B cell (primary cell): ENCODE data around the gene SLC33A1. TPM values are rescaled to one million over a fixed set of nuclear protein-coding genes. Genes with fewer than 3 reads are reported as not detected.
A peak's percentile ranks its signal among the peaks of the same experiment; 100 is the strongest.

ENCODE experiments used
- ATAC-seq: fragments of 200-7000 bp; cut with Tn5 transposase; one replicate; pipeline ENCODE4 v1.10.0; 2021; ENCODE audit warnings: low read depth, mild to moderate bottlenecking, moderate number of reproducible peaks, moderate library complexity
- CTCF ChIA-PET: fragments of 350-600 bp; sonication (Branson Sonifier 250); formaldehyde crosslinking; loops from one replicate; lab custom pipeline; 2021; ENCODE audit warnings: antibody characterized with exemption, inconsistent platforms; lab: Charles Lee
- POLR2A ChIA-PET: fragments of 350-600 bp; sonication (Branson Sonifier 250); formaldehyde crosslinking; loops from one replicate; lab custom pipeline; 2021; ENCODE audit warnings: antibody characterized with exemption; lab: Charles Lee
- DNase-seq: peaks from one replicate; pipeline ENCODE4 v3.0.0; 2013
- H2AFZ ChIP-seq: 2 replicates; pipeline ENCODE4 v1.6.1; 2012; ENCODE audit warnings: mild to moderate bottlenecking, low read depth, low read length; ENCODE audit not compliant: insufficient read depth, poor library complexity, severe bottlenecking
- H3K27ac ChIP-seq, 2 donors: 1 replicate in 1 of 2; 2 replicates in 1 of 2; pipeline ENCODE4 v1.5.1; 2012 to 2013; ENCODE audit warnings: low read length in 2 of 2, mild to moderate bottlenecking in 2 of 2, moderate library complexity in 1 of 2
- H3K27me3 ChIP-seq, 4 experiments: fragments of 200-600 bp in 1 of 4; sonication (generic) in 1 of 4; replicated peaks in 1 of 4; 1 replicate in 2 of 4; 2 replicates in 2 of 4; pipeline versions ENCODE4 v1.6.1 to v1.7.0; 2013 to 2016; ENCODE audit warnings: low read length in 3 of 4, mild to moderate bottlenecking in 2 of 4, mixed read lengths in 1 of 4, moderate library complexity in 1 of 4; ENCODE audit not compliant: insufficient read depth in 4 of 4, control insufficient read depth in 3 of 4; ENCODE audit errors: control extremely low read depth in 1 of 4
- H3K36me3 ChIP-seq, 2 experiments: replicated peaks in 1 of 2; 1 replicate in 1 of 2; 2 replicates in 1 of 2; pipeline versions ENCODE4 v1.6.1 to v1.7.1; 2013; ENCODE audit warnings: low read length in 1 of 2; ENCODE audit not compliant: insufficient read depth in 2 of 2, control insufficient read depth in 1 of 2; ENCODE audit errors: control extremely low read depth in 1 of 2, extremely low read depth in 1 of 2
- H3K4me1 ChIP-seq, 2 donors: fragments of 200-600 bp in 1 of 2; sonication (generic) in 1 of 2; 1 replicate in 1 of 2; 2 replicates in 1 of 2; pipeline versions ENCODE4 v1.5.1 to v1.6.1; 2013 to 2017; ENCODE audit warnings: low read length in 2 of 2; ENCODE audit not compliant: control insufficient read depth in 2 of 2, insufficient read depth in 2 of 2
- H3K4me2 ChIP-seq: replicated peaks from 2 replicates; pipeline ENCODE3; 2012; ENCODE audit warnings: mild to moderate bottlenecking, low read depth, low read length; ENCODE audit not compliant: poor library complexity, severe bottlenecking
- H3K4me3 ChIP-seq, 5 experiments: fragments of 200-600 bp in 1 of 5; sonication (generic) in 1 of 5; 1 replicate in 3 of 5; 2 replicates in 2 of 5; pipeline versions ENCODE4 v1.5.1 to v1.7.0; 2011 to 2016; ENCODE audit warnings: low read length in 4 of 5, mild to moderate bottlenecking in 4 of 5, low read depth in 2 of 5, control low read depth in 1 of 5, moderate library complexity in 1 of 5; ENCODE audit not compliant: insufficient read depth in 1 of 5; ENCODE audit errors: control extremely low read depth in 1 of 5, extremely low read depth in 1 of 5
- H3K79me2 ChIP-seq: fragments of 200-600 bp; sonication (generic); one replicate; pipeline ENCODE4 v1.6.0; 2016; ENCODE audit warnings: low read length; ENCODE audit not compliant: control insufficient read depth, insufficient read depth
- H3K9ac ChIP-seq: fragments of 200-600 bp; sonication (generic); 2 replicates; pipeline ENCODE4 v1.6.1; 2017; ENCODE audit warnings: mild to moderate bottlenecking, low read length, moderate library complexity
- H3K9me3 ChIP-seq, 3 donors: one replicate each; pipeline versions ENCODE4 v1.6.1 to v1.7.1; 2013; ENCODE audit warnings: low read length in 2 of 3; ENCODE audit not compliant: control insufficient read depth in 2 of 3, insufficient read depth in 1 of 3; ENCODE audit errors: control extremely low read depth in 1 of 3
- H4K20me1 ChIP-seq: 2 replicates; pipeline ENCODE4 v1.6.0; 2012; ENCODE audit warnings: mild to moderate bottlenecking, low read length; ENCODE audit not compliant: insufficient read depth, control insufficient read depth, poor library complexity, severe bottlenecking
- H3K27ac Mint-ChIP-seq: one replicate; pipeline ENCODE4 v1.8.0; 2021; ENCODE audit warnings: mixed read lengths
- H3K27me3 Mint-ChIP-seq: one replicate; pipeline ENCODE4 v1.8.0; 2021; ENCODE audit warnings: mixed read lengths
- H3K4me1 Mint-ChIP-seq: one replicate; pipeline ENCODE4 v1.8.0; 2021; ENCODE audit warnings: mixed read lengths
- H3K4me3 Mint-ChIP-seq: one replicate; pipeline ENCODE4 v1.8.0; 2021; ENCODE audit warnings: mixed read lengths
- H3K9me3 Mint-ChIP-seq: one replicate; pipeline ENCODE4 v1.8.0; 2022; ENCODE audit warnings: mixed read lengths; ENCODE audit not compliant: insufficient read depth
- CTCF ChIP-seq: fragments of 200-600 bp; IDR thresholded peaks from one replicate; pipeline ENCODE4 v1.8.0; 2022; ENCODE audit warnings: antibody characterized with exemption, mild to moderate bottlenecking
- EZH2 ChIP-seq: IDR thresholded peaks from 2 replicates; pipeline ENCODE4 v1.6.1; 2012; ENCODE audit warnings: borderline replicate concordance, low read depth, mild to moderate bottlenecking, moderate library complexity, low read length; ENCODE audit not compliant: insufficient read depth, poor library complexity, severe bottlenecking
- WGBS: methylation state at CpG from one replicate; pipeline ENCODE4 v1.1.5; 2013; ENCODE audit warnings: missing lambda C conversion rate; ENCODE audit not compliant: insufficient coverage; 5-methylcytosine and 5-hydroxymethylcytosine counted together
- intact Hi-C: fragments of 100-400 bp; cut with micrococcal nuclease; formaldehyde crosslinking; loops from one replicate; pipeline ENCODE4 v1.10.0; 2022
- polyA plus RNA-seq: library from polyadenylated mRNA; depleted of rRNA; stranded (reverse); fragments of >200 nt; gene quantifications from 2 replicates; pipeline ENCODE4 v1.2.3, GENCODE V29; 2012
- total RNA-seq, 2 donors: library from RNA; stranded (reverse); fragments of 120-200 nt in 1 of 2; gene quantifications; 1 replicate in 1 of 2; 2 replicates in 1 of 2; pipeline versions ENCODE4 v1.2.3 to v1.2.4, GENCODE V29; 2013 to 2022

The SLC33A1 gene
- total and polyA plus RNA-seq, 2 donors (not counting 1 experiment from before 2014, with no cell fraction given): 15.0 to 29.4 TPM

DNA sequence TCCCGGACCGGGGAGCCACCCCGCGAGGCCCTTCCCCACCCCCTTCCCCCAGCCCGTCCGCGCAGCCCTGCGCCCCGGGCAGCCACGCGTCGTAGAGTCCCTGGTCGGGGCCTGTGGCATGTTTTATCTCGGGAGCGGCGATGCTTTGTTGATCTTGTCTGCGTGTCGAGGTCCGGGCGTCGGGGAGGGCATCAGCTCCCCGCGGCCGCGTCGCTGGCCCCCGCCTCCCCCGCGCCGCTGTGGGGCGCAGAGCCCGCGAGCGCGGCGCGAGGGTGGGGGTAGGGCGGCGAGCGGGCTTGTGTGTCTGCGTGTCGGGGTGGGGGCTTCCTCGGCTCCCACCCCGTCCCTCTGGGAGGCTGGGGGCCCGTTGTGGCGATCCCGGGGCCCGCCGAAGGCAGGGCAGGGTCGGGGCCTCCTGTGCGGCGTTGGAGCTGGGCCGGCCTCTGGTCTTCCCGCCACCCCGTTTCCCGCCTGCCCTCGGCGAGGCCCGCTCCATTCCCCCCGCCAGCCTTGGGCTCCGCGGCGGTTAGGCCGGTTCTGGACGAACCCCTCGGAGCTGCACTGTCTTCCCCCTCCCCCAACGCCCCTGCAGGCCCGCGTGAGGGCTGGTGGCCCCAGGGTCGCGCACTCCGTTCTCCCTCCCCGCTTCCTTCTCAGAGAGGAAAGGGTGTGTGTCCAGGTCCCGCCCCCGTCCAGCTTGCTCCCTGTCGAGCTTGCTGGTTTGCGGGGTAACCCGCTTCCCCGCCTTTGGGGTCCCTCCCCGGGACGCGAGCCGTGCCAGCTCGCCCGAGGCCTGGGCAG, 16.9 kb upstream of the SLC33A1 start:
- Histone ChIP-seq H3K4me2 (peak overlapping the region; percentile 93), H3K79me2 (peaks cover 52% of the 10 kb centered on the region), H3K9me3 (no peaks in the 10 kb centered on the region), H3K27ac (peak overlapping the region; percentile 67 to 86), H3K9ac (peak overlapping the region; percentile 96), H4K20me1 (peaks cover 22% of the 10 kb centered on the region), H3K36me3 (no peaks in the 10 kb centered on the region), H3K4me1 (peaks cover 14 to 19% of the 10 kb centered on the region in 2 donors), H3K27me3 (no peaks in the 10 kb centered on the region), H2AFZ (peak overlapping the region; percentile 99), H3K4me3 (peak overlapping the region; percentile 4 to 95 (median 93))
- peak; percentile 55 for DNase-seq
- peak overlapping the region; percentile 96 for H3K4me3 Mint-ChIP-seq
- WGBS: under 1% methylated on average over 85 of the region's 85 CpGs
- H3K27ac Mint-ChIP-seq: peak overlapping the region; percentile 88
- no peak for TF ChIP-seq EZH2
- no peak for TF ChIP-seq CTCF
- ChIA-PET POLR2A (interaction anchor here (1.1 to 1.7 kb wide), 3 partner anchors 17 to 1289 kb away, joined by 4 to 5 read pairs (median 5); partner anchors contain the start of genes C3orf33 and SLC33A1), CTCF (interaction anchor here (1.2 to 4.5 kb wide), 3 partner anchors 17 to 65 kb away, joined by 3 to 27 read pairs (median 4); partner anchors contain the start of genes C3orf33 and SLC33A1)
- peak; percentile 7 for ATAC-seq
- no peaks in the 10 kb centered on the region for H3K9me3 Mint-ChIP-seq
- intact Hi-C loops: loop anchor here (1.0 to 5.0 kb wide), 9 partner anchors 17 to 1547 kb away; partner anchors contain the start of genes C3orf33, DHX36, PLCH1 and SLC33A1
- no peaks in the 10 kb centered on the region for H3K27me3 Mint-ChIP-seq
- H3K4me1 Mint-ChIP-seq: peaks cover 26% of the 10 kb centered on the region
